ENCODE measurements around the gene SEC14L1.
"Not testable (repeated sequence)": the region's sequence is repeated elsewhere in the genome, so short reads cannot be mapped to it uniquely, and the experiment has no call there.

The SEC14L1 gene

GRCh38 chr17:77141846-77142449 lies 1.2 kb downstream of the SEC14L1 start:
- DNase-seq (ENCODE audit: low spot score): no peak

- no peak for DNase-seq (ENCODE audit: low spot score)
Observed at GRCh38 chr17:77142689-77143088, 1.9 kb downstream of the SEC14L1 start.

GRCh38 chr17:77143306-77143705 lies 2.5 kb downstream of the SEC14L1 start:
- no peak for DNase-seq (ENCODE audit: low spot score)

GRCh38 chr17:77144227-77144626 lies 3.5 kb downstream of the SEC14L1 start:
- no peak for DNase-seq (ENCODE audit: low spot score)

- DNase-seq (ENCODE audit: low spot score): no peak
Observed at GRCh38 chr17:77145224-77145611, 4.4 kb downstream of the SEC14L1 start.

- no peak for DNase-seq (ENCODE audit: low spot score)
Observed at GRCh38 chr17:77145612-77146245, 5.0 kb downstream of the SEC14L1 start.

GRCh38 chr17:77146246-77146632 lies 5.5 kb downstream of the SEC14L1 start:
- DNase-seq (ENCODE audit: low spot score): no peak

- no peak for DNase-seq (ENCODE audit: low spot score)
Observed at GRCh38 chr17:77146882-77147281, 6.1 kb downstream of the SEC14L1 start.

- DNase-seq (ENCODE audit: low spot score): no peak
Observed at GRCh38 chr17:77147357-77147801, 6.6 kb downstream of the SEC14L1 start.

GRCh38 chr17:77148077-77148939 lies 7.5 kb downstream of the SEC14L1 start:
- no peak for DNase-seq (ENCODE audit: low spot score)

- no peak for DNase-seq (ENCODE audit: low spot score)
Observed at GRCh38 chr17:77148940-77149510, 8.3 kb downstream of the SEC14L1 start.

GRCh38 chr17:77150196-77150595 lies 9.4 kb downstream of the SEC14L1 start:
- DNase-seq (ENCODE audit: low spot score): no peak

- DNase-seq (ENCODE audit: low spot score): no peak
Observed at GRCh38 chr17:77151186-77151585, 10.4 kb downstream of the SEC14L1 start.

GRCh38 chr17:77152056-77152455 lies 11.3 kb downstream of the SEC14L1 start:
- not testable (repeated sequence) for DNase-seq (ENCODE audit: low spot score)

- DNase-seq (ENCODE audit: low spot score): no peak
Observed at GRCh38 chr17:77153472-77153871, 12.7 kb downstream of the SEC14L1 start.

- no peak for DNase-seq (ENCODE audit: low spot score)
Observed at GRCh38 chr17:77153999-77154586, 13.3 kb downstream of the SEC14L1 start.

- no peak for DNase-seq (ENCODE audit: low spot score)
Observed at GRCh38 chr17:77155125-77155524, 14.4 kb downstream of the SEC14L1 start.

GRCh38 chr17:77157766-77158165 lies 17.0 kb downstream of the SEC14L1 start:
- DNase-seq (ENCODE audit: low spot score): not testable (repeated sequence)

GRCh38 chr17:77160091-77160874 lies 19.5 kb downstream of the SEC14L1 start:
- no peak for DNase-seq (ENCODE audit: low spot score)

GRCh38 chr17:77160875-77161530 lies 20.2 kb downstream of the SEC14L1 start:
- DNase-seq (ENCODE audit: low spot score): no peak

- no peak for DNase-seq (ENCODE audit: low spot score)
Observed at GRCh38 chr17:77161953-77162352, 21.2 kb downstream of the SEC14L1 start.

All from RKO (cell line).